IMR-90 (cell line): ENCODE data around the gene TBC1D32. TPM values are rescaled to one million over a fixed set of nuclear protein-coding genes. Genes with fewer than 3 reads are reported as not detected.

Source experiments
- ATAC-seq: fragments of 200-7000 bp; cut with Tn5 transposase; 2 replicates; pipeline ENCODE4 v1.9.1; 2020; ENCODE audit warnings: low read depth, mild to moderate bottlenecking, moderate library complexity
- BruUV-seq: library from RNA; stranded (reverse); fragments of 400-500 nt; replicated peaks from 2 replicates; lab custom pipeline; 2021; lab: Mats Ljungman, UMichigan
- CTCF ChIA-PET: fragments of 300-600 bp; formaldehyde crosslinking; extraction: SDS; loops from one replicate; lab custom pipeline; 2021; ENCODE audit warnings: antibody characterized with exemption; lab: Yijun Ruan, JAX
- POLR2A ChIA-PET: fragments of 300-600 bp; sonication (Branson Sonifier 250); formaldehyde crosslinking; loops from one replicate; lab custom pipeline; 2022; ENCODE audit warnings: antibody characterized with exemption; ENCODE audit not compliant: unreplicated experiment; lab: Charles Lee
- DNase-seq: peaks from one replicate; pipeline ENCODE4 v3.0.0; 2013
- H2AFZ ChIP-seq: replicated peaks from 2 replicates; pipeline ENCODE3; 2013; ENCODE audit warnings: low read length, mild to moderate bottlenecking; ENCODE audit not compliant: poor library complexity
- H2AK5ac ChIP-seq: 2 replicates; pipeline ENCODE4 v1.6.1; 2013; ENCODE audit warnings: low read depth, low read length, inconsistent platforms
- H2AK9ac ChIP-seq: replicated peaks from 2 replicates; pipeline ENCODE3; 2013; ENCODE audit warnings: mild to moderate bottlenecking, low read depth, low read length, moderate library complexity; ENCODE audit not compliant: poor library complexity
- H2BK120ac ChIP-seq: 2 replicates; pipeline ENCODE4 v1.6.1; 2013; ENCODE audit warnings: low read depth, low read length, inconsistent platforms
- H2BK15ac ChIP-seq: 3 replicates; pipeline ENCODE4 v1.6.1; 2013; ENCODE audit warnings: low read depth, low read length, inconsistent platforms
- H2BK20ac ChIP-seq: 2 replicates; pipeline ENCODE4 v1.6.1; 2013; ENCODE audit warnings: low read depth, mild to moderate bottlenecking, inconsistent platforms, low read length, moderate library complexity
- H2BK5ac ChIP-seq: 2 replicates; pipeline ENCODE4 v1.6.1; 2013; ENCODE audit warnings: mild to moderate bottlenecking, low read depth, low read length, inconsistent platforms; ENCODE audit not compliant: poor library complexity, severe bottlenecking
- H3K14ac ChIP-seq: replicated peaks from 2 replicates; pipeline ENCODE4 v1.6.1; 2013; ENCODE audit warnings: low read depth, low read length, inconsistent platforms
- H3K18ac ChIP-seq: 2 replicates; pipeline ENCODE4 v1.6.1; 2013; ENCODE audit warnings: low read depth, low read length, control low read depth
- H3K23ac ChIP-seq: 2 replicates; pipeline ENCODE4 v1.6.1; 2013; ENCODE audit warnings: low read depth, low read length, inconsistent platforms
- H3K27ac ChIP-seq: 2 replicates; pipeline ENCODE4 v1.5.1; 2013; ENCODE audit warnings: mild to moderate bottlenecking, control low read depth, low read length; ENCODE audit not compliant: insufficient read depth
- H3K27me3 ChIP-seq: 2 replicates; pipeline ENCODE4 v1.6.1; 2013; ENCODE audit warnings: low read length; ENCODE audit not compliant: control insufficient read depth, insufficient read depth
- H3K36me3 ChIP-seq: 2 replicates; pipeline ENCODE4 v1.6.1; 2013; ENCODE audit warnings: low read length, mixed read lengths; ENCODE audit not compliant: control insufficient read depth, insufficient read depth
- H3K4ac ChIP-seq: 2 replicates; pipeline ENCODE4 v1.6.1; 2013; ENCODE audit warnings: low read depth, low read length, inconsistent platforms
- H3K4me1 ChIP-seq: 2 replicates; pipeline ENCODE4 v1.6.1; 2013; ENCODE audit warnings: low read length, mixed read lengths; ENCODE audit not compliant: control insufficient read depth, insufficient read depth
- H3K4me2 ChIP-seq: 2 replicates; pipeline ENCODE4 v1.6.1; 2013; ENCODE audit warnings: low read depth, mild to moderate bottlenecking, control low read depth, low read length, moderate library complexity
- H3K4me3 ChIP-seq: 2 replicates; pipeline ENCODE4 v1.5.1; 2013; ENCODE audit warnings: low read depth, mild to moderate bottlenecking, control low read depth, low read length, moderate library complexity; ENCODE audit not compliant: insufficient read depth
- H3K56ac ChIP-seq: 2 replicates; pipeline ENCODE4 v1.6.1; 2013; ENCODE audit warnings: low read length, inconsistent platforms; ENCODE audit not compliant: insufficient read depth; ENCODE audit errors: extremely low read depth
- H3K79me1 ChIP-seq, 2 experiments: 2 replicates each; pipeline ENCODE4 v1.6.1; 2013; ENCODE audit warnings: low read length in 2 of 2, inconsistent platforms in 1 of 2, low read depth in 1 of 2
- H3K9ac ChIP-seq: 2 replicates; pipeline ENCODE4 v1.6.1; 2013; ENCODE audit warnings: low read depth, low read length, control low read depth
- H3K9me1 ChIP-seq: 2 replicates; pipeline ENCODE4 v1.6.1; 2013; ENCODE audit warnings: low read length, inconsistent platforms; ENCODE audit not compliant: insufficient read depth
- H3K9me3 ChIP-seq: 2 replicates; pipeline ENCODE4 v1.6.1; 2013; ENCODE audit warnings: low read length; ENCODE audit not compliant: control insufficient read depth, insufficient read depth
- H4K20me1 ChIP-seq: 2 replicates; pipeline ENCODE4 v1.6.1; 2013; ENCODE audit warnings: low read length, inconsistent platforms; ENCODE audit not compliant: insufficient read depth
- H4K5ac ChIP-seq: 2 replicates; pipeline ENCODE4 v1.6.1; 2013; ENCODE audit warnings: mild to moderate bottlenecking, low read depth, low read length, control low read depth
- H4K8ac ChIP-seq, 2 experiments: 2 replicates each; pipeline ENCODE4 v1.6.1; 2013; ENCODE audit warnings: low read depth in 2 of 2, low read length in 2 of 2, control low read depth in 1 of 2, inconsistent platforms in 1 of 2
- H4K91ac ChIP-seq: 2 replicates; pipeline ENCODE4 v1.6.1; 2013; ENCODE audit warnings: low read depth, low read length, inconsistent platforms; ENCODE audit not compliant: insufficient read depth
- BHLHE40 ChIP-seq: fragments of 150-350 bp; IDR thresholded peaks from 2 replicates; pipeline ENCODE4 v1.6.1; 2016; ENCODE audit warnings: mild to moderate bottlenecking, low read depth, low read length
- CEBPB ChIP-seq: IDR thresholded peaks from 2 replicates; pipeline ENCODE4 v1.6.1; 2012; ENCODE audit warnings: low read depth, low read length, improper control_type of control experiment
- FOS ChIP-seq: fragments of 150-350 bp; IDR thresholded peaks from 2 replicates; pipeline ENCODE4 v1.6.1; 2016; ENCODE audit warnings: low read depth, low read length
- MAFK ChIP-seq: IDR thresholded peaks from 2 replicates; pipeline ENCODE4 v1.6.1; 2012; ENCODE audit warnings: low read depth, low read length, improper control_type of control experiment
- MAZ ChIP-seq: IDR thresholded peaks from 2 replicates; pipeline ENCODE4 v1.6.1; 2012; ENCODE audit warnings: low read depth, mild to moderate bottlenecking, low read length, improper control_type of control experiment, moderate library complexity, borderline replicate concordance
- NFE2L2 ChIP-seq: fragments of 150-350 bp; IDR thresholded peaks from 2 replicates; pipeline ENCODE4 v1.6.1; 2016; ENCODE audit warnings: low read depth, mild to moderate bottlenecking, low read length
- RAD21 ChIP-seq: IDR thresholded peaks from 2 replicates; pipeline ENCODE4 v1.6.1; 2012; ENCODE audit warnings: low read length, improper control_type of control experiment
- WGBS, 2 experiments: methylation state at CpG; one replicate each; pipeline versions ENCODE4 v1.1.5 to v1.1.7; 2013; ENCODE audit warnings: missing lambda C conversion rate in 2 of 2; ENCODE audit not compliant: insufficient read length in 1 of 2; ENCODE audit errors: extremely low coverage in 2 of 2; 5-methylcytosine and 5-hydroxymethylcytosine counted together
- dilution Hi-C: fragments of 300-500 bp; cut with HindIII; formaldehyde crosslinking; loops from one replicate; pipeline ENCODE4 v1.14.3; 2018; ENCODE audit warnings: low sequenced_read_pairs; ENCODE audit not compliant: unreplicated experiment
- in situ Hi-C: fragments of 300-500 bp; cut with MboI; formaldehyde crosslinking; loops from 3 replicates; pipeline ENCODE4 v1.14.3; 2019; ENCODE audit warnings: low sequenced_read_pairs, inconsistent platforms, mixed read lengths
- intact Hi-C: fragments of 100-400 bp; cut with micrococcal nuclease; formaldehyde crosslinking; loops from 2 replicates; pipeline ENCODE4 v1.10.0; 2022
- polyA plus RNA-seq, 3 experiments: library from polyadenylated mRNA; depleted of rRNA; stranded (reverse); fragments of >200 nt; gene quantifications; 2 replicates each; pipeline ENCODE4 v1.2.3, GENCODE V29; 2012; ENCODE audit warnings: low replicate concordance in 1 of 3
- total RNA-seq: library from RNA; depleted of rRNA; stranded (reverse); fragments of >200 nt; gene quantifications from 2 replicates; pipeline ENCODE4 v1.2.3, GENCODE V29; 2012
- TF ChIP-seq, protein P1 (sequence below): fragments of 150-350 bp; IDR thresholded peaks from 2 replicates; pipeline ENCODE4 v1.6.1; 2016; ENCODE audit warnings: low read depth, mild to moderate bottlenecking, low read length, moderate library complexity, borderline replicate concordance

Gene TBC1D32
- total and polyA plus RNA-seq, 2 of the 4 experiments (the other 2 are of a cell fraction) = 3.0 to 7.2 TPM

DNA sequence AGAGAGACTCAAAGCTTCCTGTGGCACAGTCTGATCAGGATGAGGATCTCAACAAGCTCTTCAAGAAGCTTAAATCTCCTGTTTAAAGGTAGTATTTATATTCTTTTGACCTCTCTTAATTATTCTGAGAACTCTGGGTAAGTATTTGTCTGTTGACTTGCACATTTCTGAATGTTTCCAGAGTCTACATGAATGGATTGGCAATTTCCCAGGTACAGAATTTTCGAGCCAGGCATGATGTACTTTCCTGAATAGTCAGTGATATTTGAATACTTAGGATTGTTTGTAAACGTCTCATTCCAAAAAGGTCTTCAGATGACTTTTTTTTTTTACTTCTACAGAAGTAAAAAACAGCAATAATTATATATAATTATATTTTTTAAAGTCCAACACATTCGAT lies 293.4 kb downstream of the TBC1D32 start:
- Histone ChIP-seq H3K27ac (no peak overlapping the region), H4K91ac (no peak overlapping the region), H2BK15ac (no peak overlapping the region), H3K14ac (no peak overlapping the region), H3K23ac (no peak overlapping the region), H2AK5ac (no peak overlapping the region), H3K4ac (no peak overlapping the region), H3K18ac (no peak overlapping the region), H4K5ac (no peak overlapping the region), H4K8ac (no peak overlapping the region), H2AFZ (no peak overlapping the region), H3K4me1 (no peaks in the 10 kb centered on the region), H3K9me1 (no peaks in the 10 kb centered on the region), H4K20me1 (no peaks in the 10 kb centered on the region), H3K4me2 (no peak overlapping the region), H3K4me3 (no peak overlapping the region), H3K36me3 (no peaks in the 10 kb centered on the region), H3K27me3 (no peaks in the 10 kb centered on the region), H2BK120ac (no peak overlapping the region), H2BK5ac (no peak overlapping the region), H2BK20ac (no peak overlapping the region), H3K56ac (no peak overlapping the region), H3K79me1 (no peaks in the 10 kb centered on the region), H2AK9ac (no peak overlapping the region), H3K9me3 (no peaks in the 10 kb centered on the region), H3K9ac (no peak overlapping the region)
- no CpG with 5 or more reads among the region's 3 CpGs for WGBS, 2 experiments
- intact Hi-C loops = no loop called here
- ATAC-seq = no peak
- POLR2A ChIA-PET = interaction anchor here (0.6 kb wide), 1 partner anchor 10 kb away, joined by 3 read pairs; no protein-coding TSS in a partner anchor
- CTCF ChIA-PET = interaction anchor here (0.8 to 1.0 kb wide), 2 partner anchors 14 to 1690 kb away, joined by 3 read pairs; no protein-coding TSS in a partner anchor
- in situ Hi-C loops = no loop called here
- BruUV-seq = no TSS peak
- no peak for TF ChIP-seq MAZ
- TF ChIP-seq CEBPB = no peak
- TF ChIP-seq BHLHE40 = no peak
- TF ChIP-seq RAD21 = no peak
- TF ChIP-seq FOS = no peak
- TF ChIP-seq, protein P1, sequence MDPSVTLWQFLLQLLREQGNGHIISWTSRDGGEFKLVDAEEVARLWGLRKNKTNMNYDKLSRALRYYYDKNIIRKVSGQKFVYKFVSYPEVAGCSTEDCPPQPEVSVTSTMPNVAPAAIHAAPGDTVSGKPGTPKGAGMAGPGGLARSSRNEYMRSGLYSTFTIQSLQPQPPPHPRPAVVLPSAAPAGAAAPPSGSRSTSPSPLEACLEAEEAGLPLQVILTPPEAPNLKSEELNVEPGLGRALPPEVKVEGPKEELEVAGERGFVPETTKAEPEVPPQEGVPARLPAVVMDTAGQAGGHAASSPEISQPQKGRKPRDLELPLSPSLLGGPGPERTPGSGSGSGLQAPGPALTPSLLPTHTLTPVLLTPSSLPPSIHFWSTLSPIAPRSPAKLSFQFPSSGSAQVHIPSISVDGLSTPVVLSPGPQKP = no peak
- no peak for TF ChIP-seq MAFK
- no peak for TF ChIP-seq NFE2L2
- no peak for DNase-seq
- dilution Hi-C loops = no loop called here
